NT2/D1 (cell line): ENCODE results near the gene TRAK1.

Source experiments
- DNase-seq: peaks from one replicate; pipeline ENCODE4 v3.0.0-alpha.2; 2011; ENCODE audit warnings: low read depth, low spot score
- H3K27me3 ChIP-seq: 2 replicates; pipeline ENCODE4 v1.6.0; 2011; ENCODE audit warnings: mild to moderate bottlenecking; ENCODE audit not compliant: insufficient read length, insufficient read depth
- H3K36me3 ChIP-seq: 2 replicates; pipeline ENCODE4 v1.6.1; 2011; ENCODE audit warnings: mild to moderate bottlenecking, low read length, mixed read lengths; ENCODE audit not compliant: insufficient read depth, insufficient read length
- H3K4me1 ChIP-seq: 2 replicates; pipeline ENCODE4 v1.5.1; 2011; ENCODE audit not compliant: insufficient read depth, insufficient read length
- H3K4me3 ChIP-seq: 2 replicates; pipeline ENCODE4 v1.5.1; 2011; ENCODE audit warnings: low read depth; ENCODE audit not compliant: insufficient read length
- H3K9ac ChIP-seq: 2 replicates; pipeline ENCODE4 v1.6.0; 2011; ENCODE audit warnings: low read depth; ENCODE audit not compliant: insufficient read length
- H3K9me3 ChIP-seq: 2 replicates; pipeline ENCODE4 v1.5.1; 2011; ENCODE audit warnings: mild to moderate bottlenecking, low read length; ENCODE audit not compliant: insufficient read depth
- SUZ12 ChIP-seq: IDR thresholded peaks from 2 replicates; pipeline ENCODE4 v1.6.1; 2011; ENCODE audit not compliant: insufficient read length, insufficient read depth; ENCODE audit errors: extremely low read depth
- YY1 ChIP-seq: IDR thresholded peaks from 2 replicates; pipeline ENCODE4 v1.6.1; 2011; ENCODE audit not compliant: insufficient read length, insufficient read depth
- ZNF274 ChIP-seq: IDR thresholded peaks from 2 replicates; pipeline ENCODE4 v1.6.1; 2011; ENCODE audit warnings: mild to moderate bottlenecking, low read depth, low read length

Gene TRAK1

GRCh38 chr3:42198709-42199108, 107.6 kb downstream of the TRAK1 start:
- no peaks in the 10 kb centered on the region for H3K4me1 ChIP-seq
- no peaks in the 10 kb centered on the region for H3K9me3 ChIP-seq
- no peaks in the 10 kb centered on the region for H3K27me3 ChIP-seq
- peaks cover 81% of the 10 kb centered on the region for H3K36me3 ChIP-seq
- no peak overlapping the region for H3K9ac ChIP-seq
- TF ChIP-seq SUZ12, result no peak
- no peak for TF ChIP-seq ZNF274
- no peak for TF ChIP-seq YY1
- DNase-seq, result no peak
- no peak overlapping the region for H3K4me3 ChIP-seq

- no peak overlapping the region for H3K4me3 ChIP-seq
- peaks cover 60% of the 10 kb centered on the region for H3K36me3 ChIP-seq
- TF ChIP-seq ZNF274, result no peak
- TF ChIP-seq SUZ12, result no peak
- no peak for TF ChIP-seq YY1
- DNase-seq, result no peak
- H3K9me3 ChIP-seq, result no peaks in the 10 kb centered on the region
- H3K27me3 ChIP-seq, result no peaks in the 10 kb centered on the region
- H3K4me1 ChIP-seq, result peaks cover 5% of the 10 kb centered on the region
- no peak overlapping the region for H3K9ac ChIP-seq
These were observed 111.2 kb downstream of the TRAK1 start for GRCh38 chr3:42202217-42202865.

DNA sequence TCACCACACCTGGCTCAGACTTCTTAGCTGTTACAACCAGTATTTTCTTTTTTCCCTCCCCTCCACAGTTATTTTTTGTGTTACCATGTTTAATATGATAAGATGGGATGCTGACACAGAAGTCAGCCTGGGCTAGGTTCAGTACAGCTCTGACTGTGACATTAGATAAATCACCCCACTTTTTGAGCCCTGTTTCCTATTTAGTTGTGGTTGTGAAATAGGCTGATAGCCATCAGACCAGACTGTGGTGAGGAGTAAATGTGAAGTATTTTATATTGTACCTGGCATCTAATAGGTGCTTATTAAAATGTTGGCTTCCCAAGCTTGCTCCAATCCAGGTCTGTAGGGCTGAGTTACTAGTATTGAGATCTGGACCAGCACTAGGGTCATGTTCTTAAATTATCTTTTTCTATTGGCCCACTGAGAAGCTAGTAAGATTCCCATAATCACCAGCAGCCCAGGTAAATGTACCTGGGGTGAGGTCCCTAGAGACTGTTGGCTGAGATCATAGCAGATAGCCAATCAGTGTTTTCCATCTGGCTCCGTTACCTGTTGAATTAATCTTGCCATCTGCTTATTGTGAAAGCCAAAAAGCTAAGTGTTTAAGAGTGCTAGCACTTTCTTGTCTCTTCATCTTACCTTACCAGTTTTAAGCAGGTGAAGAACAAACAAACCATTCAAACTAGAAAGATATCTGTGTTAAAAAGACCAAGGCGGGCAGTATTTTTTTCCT, 113.9 kb downstream of the TRAK1 start:
- no peaks in the 10 kb centered on the region for H3K27me3 ChIP-seq
- H3K36me3 ChIP-seq, result peaks cover 54% of the 10 kb centered on the region
- TF ChIP-seq SUZ12 (no peak), YY1 (no peak), ZNF274 (no peak)

GRCh38 chr3:42205800-42206514, 114.8 kb downstream of the TRAK1 start:
- Histone ChIP-seq H3K4me3 (no peak overlapping the region), H3K4me1 (peaks cover 5% of the 10 kb centered on the region), H3K36me3 (peaks cover 56% of the 10 kb centered on the region), H3K9me3 (no peaks in the 10 kb centered on the region), H3K27me3 (no peaks in the 10 kb centered on the region), H3K9ac (no peak overlapping the region)
- no peak for TF ChIP-seq YY1
- TF ChIP-seq SUZ12, result no peak
- no peak for TF ChIP-seq ZNF274
- DNase-seq, result no peak

More for the DNA sequence above, 113.9 kb downstream of the TRAK1 start:
- Histone ChIP-seq H3K4me3 (no peak overlapping the region), H3K4me1 (peaks cover 5% of the 10 kb centered on the region), H3K9me3 (no peaks in the 10 kb centered on the region), H3K9ac (no peak overlapping the region)
- no peak for DNase-seq

DNA sequence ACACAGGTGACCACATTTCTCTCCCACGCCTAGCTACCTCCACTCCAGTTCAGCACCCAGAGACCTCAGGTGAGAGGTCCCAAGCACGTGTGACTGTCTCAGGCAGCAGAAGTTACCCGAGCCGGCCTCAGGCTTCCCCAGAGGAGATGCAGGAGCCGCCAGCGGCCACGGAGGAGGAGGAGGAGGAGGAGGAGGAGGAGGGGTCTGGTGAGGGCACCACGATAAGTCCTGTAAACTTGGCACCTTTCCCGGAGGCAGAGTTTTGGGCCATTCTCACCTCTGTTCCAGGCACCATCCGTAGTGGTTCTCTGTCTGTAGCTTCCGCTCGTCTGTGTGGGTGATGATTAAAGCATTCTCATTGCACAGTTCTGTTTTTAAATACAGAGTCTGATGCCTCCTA, 118.8 kb downstream of the TRAK1 start:
- no peak for DNase-seq
- H3K4me3 ChIP-seq, result no peak overlapping the region
- H3K27me3 ChIP-seq, result no peaks in the 10 kb centered on the region
- H3K9me3 ChIP-seq, result no peaks in the 10 kb centered on the region
- TF ChIP-seq SUZ12 (no peak), YY1 (no peak)
- no peak overlapping the region for H3K9ac ChIP-seq
- H3K36me3 ChIP-seq, result peaks cover 43% of the 10 kb centered on the region
- H3K4me1 ChIP-seq, result peaks cover 11% of the 10 kb centered on the region

- H3K4me1 ChIP-seq, result peaks cover 8% of the 10 kb centered on the region
- H3K4me3 ChIP-seq, result no peak overlapping the region
- H3K27me3 ChIP-seq, result no peaks in the 10 kb centered on the region
- TF ChIP-seq SUZ12 (no peak), ZNF274 (no peak), YY1 (no peak)
- no peaks in the 10 kb centered on the region for H3K9me3 ChIP-seq
- peaks cover 44% of the 10 kb centered on the region for H3K36me3 ChIP-seq
- H3K9ac ChIP-seq, result no peak overlapping the region
- peak; percentile 30 for DNase-seq
These were observed 119.6 kb downstream of the TRAK1 start for GRCh38 chr3:42210726-42211125.

DNA sequence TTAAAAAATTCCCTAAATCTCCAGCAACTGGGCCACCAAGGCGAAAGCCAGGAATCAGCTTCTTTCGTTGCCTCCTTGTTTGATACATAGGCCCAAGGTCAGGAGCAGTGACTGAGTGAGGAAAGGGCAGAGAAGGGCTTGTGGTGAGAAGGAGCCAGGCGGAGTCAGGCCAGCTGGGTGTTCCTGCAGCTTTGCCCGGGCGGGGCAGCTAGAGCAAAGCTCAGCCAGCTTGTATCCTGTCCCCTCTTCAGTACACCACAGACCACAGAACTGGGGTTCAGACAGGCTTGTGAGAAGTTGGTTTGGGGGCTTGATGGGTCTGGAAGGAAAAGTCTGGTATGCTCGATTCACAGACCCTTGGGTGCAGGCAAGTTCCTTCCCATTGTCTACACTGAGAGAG, 122.3 kb downstream of the TRAK1 start:
- no peaks in the 10 kb centered on the region for H3K27me3 ChIP-seq
- TF ChIP-seq ZNF274 (no peak), YY1 (no peak), SUZ12 (no peak)
- H3K4me1 ChIP-seq, result peaks cover 6% of the 10 kb centered on the region
- no peak for DNase-seq
- no peak overlapping the region for H3K9ac ChIP-seq
- H3K36me3 ChIP-seq, result peaks cover 42% of the 10 kb centered on the region
- H3K4me3 ChIP-seq, result no peak overlapping the region
- H3K9me3 ChIP-seq, result no peaks in the 10 kb centered on the region
